GM19035 (cell line): ENCODE results near the gene ASB2.

Experiments used
- ATAC-seq: cut with Tn5 transposase; IDR thresholded peaks from one replicate; pipeline ENCODE4 v1.9.1; 2021; ENCODE audit not compliant: unreplicated experiment

ASB2 gene

GRCh38 chr14:93930296-93930988 lies 45.9 kb downstream of the ASB2 start:
- no peak for ATAC-seq

GRCh38 chr14:93929657-93930056 lies 46.7 kb downstream of the ASB2 start:
- ATAC-seq: no peak

GRCh38 chr14:93929048-93929535 lies 47.3 kb downstream of the ASB2 start:
- no peak for ATAC-seq

- ATAC-seq: no peak
Observed at GRCh38 chr14:93928184-93929047, 48.0 kb downstream of the ASB2 start.

GRCh38 chr14:93927800-93928145 lies 48.6 kb downstream of the ASB2 start:
- no peak for ATAC-seq

- no peak for ATAC-seq
Observed at GRCh38 chr14:93926873-93927799, 49.2 kb downstream of the ASB2 start, which contains the start of gene FAM181A. Gene FAM181A (plus strand): TSS chr14:93927344. CDS start chr14:93928286, 942 bp downstream.

GRCh38 chr14:93926245-93926872 lies 50.0 kb downstream of the ASB2 start:
- ATAC-seq: no peak

- ATAC-seq: no peak
Observed at GRCh38 chr14:93925374-93925895, 50.9 kb downstream of the ASB2 start.

GRCh38 chr14:93924592-93925355 lies 51.6 kb downstream of the ASB2 start:
- no peak for ATAC-seq

GRCh38 chr14:93923626-93924025 lies 52.7 kb downstream of the ASB2 start:
- ATAC-seq: no peak

- no peak for ATAC-seq
Observed at GRCh38 chr14:93921001-93921806, 55.2 kb downstream of the ASB2 start.

GRCh38 chr14:93917141-93917540 lies 59.2 kb downstream of the ASB2 start:
- ATAC-seq: no peak

GRCh38 chr14:93916498-93916897 lies 59.9 kb downstream of the ASB2 start:
- no peak for ATAC-seq

GRCh38 chr14:93915800-93916199 lies 60.6 kb downstream of the ASB2 start:
- ATAC-seq: no peak

- ATAC-seq: no peak
Observed at GRCh38 chr14:93915070-93915705, 61.2 kb downstream of the ASB2 start.

- no peak for ATAC-seq
Observed at GRCh38 chr14:93914278-93914677, 62.1 kb downstream of the ASB2 start.

- no peak for ATAC-seq
Observed at GRCh38 chr14:93912782-93913181, 63.6 kb downstream of the ASB2 start.

- ATAC-seq: no peak
Observed at GRCh38 chr14:93911975-93912615, 64.3 kb downstream of the ASB2 start.
